Stomach smooth muscle (tissue), 2 donors: Measurements from ENCODE around the gene FOSL2.
A peak's percentile ranks its signal among the peaks of the same experiment; 100 is the strongest.

Experiments used
- H3K27ac ChIP-seq: one replicate; pipeline ENCODE4 v1.7.0; 2013; ENCODE audit warnings: mild to moderate bottlenecking, low read length, inconsistent platforms
- H3K27me3 ChIP-seq, 2 donors: one replicate each; pipeline ENCODE4 v1.7.0; 2013; ENCODE audit warnings: low read length in 2 of 2; ENCODE audit not compliant: insufficient read depth in 2 of 2, control insufficient read depth in 1 of 2
- H3K36me3 ChIP-seq, 2 donors: one replicate each; pipeline ENCODE4 v1.7.0; 2013; ENCODE audit warnings: low read length in 2 of 2; ENCODE audit not compliant: control insufficient read depth in 2 of 2, insufficient read depth in 2 of 2
- H3K4me1 ChIP-seq: one replicate; pipeline ENCODE4 v1.7.0; 2013; ENCODE audit warnings: low read length; ENCODE audit not compliant: control insufficient read depth, insufficient read depth
- H3K4me3 ChIP-seq, 2 donors: one replicate each; pipeline ENCODE4 v1.7.0; 2013; ENCODE audit warnings: low read length in 2 of 2
- H3K9ac ChIP-seq, 2 donors: one replicate each; pipeline ENCODE4 v1.7.0; 2013; ENCODE audit warnings: low read length in 2 of 2, mild to moderate bottlenecking in 1 of 2
- H3K9me3 ChIP-seq, 2 donors: one replicate each; pipeline ENCODE4 v1.7.0; 2013; ENCODE audit warnings: low read length in 2 of 2; ENCODE audit not compliant: control insufficient read depth in 2 of 2
- donor health status: healthy.
- donor health status: Pancreatic carcinoma.

The FOSL2 gene

DNA sequence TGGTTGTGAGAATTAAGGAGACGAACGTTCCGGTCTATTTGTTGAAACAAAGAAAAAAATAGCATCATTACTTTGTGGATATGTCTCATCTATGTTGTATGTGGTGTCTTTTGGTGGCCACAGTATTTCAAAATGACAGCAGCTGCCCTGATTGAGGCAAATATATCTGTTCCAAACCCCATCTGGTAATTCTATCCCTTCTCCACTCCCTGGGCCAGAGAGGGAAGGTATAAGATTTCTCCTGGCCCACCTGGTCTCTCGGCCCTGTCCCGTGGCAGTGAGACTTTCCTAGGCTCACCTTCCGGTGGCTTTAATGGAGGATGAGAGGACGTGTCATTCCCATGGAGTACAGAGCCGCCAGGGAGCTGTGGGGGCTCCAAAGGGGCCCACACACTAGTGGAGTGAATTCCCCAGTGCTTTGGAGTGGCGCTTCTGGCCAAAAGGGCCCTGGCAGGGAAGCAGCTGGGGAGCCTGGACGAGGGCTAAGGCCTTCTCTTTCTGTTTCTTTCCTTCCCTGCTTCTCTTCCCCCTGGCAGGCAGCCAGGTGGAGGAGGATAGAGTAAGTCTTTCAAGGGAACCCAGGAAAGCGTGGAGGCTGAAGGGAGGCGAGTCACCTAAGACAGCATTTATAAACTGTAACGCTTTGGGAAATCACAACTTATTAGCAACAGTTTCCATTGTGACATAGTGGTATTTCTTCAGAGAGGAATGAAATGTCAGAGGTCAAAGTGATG, 5.6 kb downstream of the FOSL2 start:
- Histone ChIP-seq H3K36me3 (peaks cover 6 to 19% of the 10 kb centered on the region in 2 donors), H3K27me3 (no peaks in the 10 kb centered on the region), H3K27ac (peak overlapping the region; percentile 100), H3K9me3 (no peaks in the 10 kb centered on the region), H3K9ac (peak overlapping the region; percentile 78 to 98), H3K4me3 (peak overlapping the region; percentile 39 to 95), H3K4me1 (peaks cover 69% of the 10 kb centered on the region)

DNA sequence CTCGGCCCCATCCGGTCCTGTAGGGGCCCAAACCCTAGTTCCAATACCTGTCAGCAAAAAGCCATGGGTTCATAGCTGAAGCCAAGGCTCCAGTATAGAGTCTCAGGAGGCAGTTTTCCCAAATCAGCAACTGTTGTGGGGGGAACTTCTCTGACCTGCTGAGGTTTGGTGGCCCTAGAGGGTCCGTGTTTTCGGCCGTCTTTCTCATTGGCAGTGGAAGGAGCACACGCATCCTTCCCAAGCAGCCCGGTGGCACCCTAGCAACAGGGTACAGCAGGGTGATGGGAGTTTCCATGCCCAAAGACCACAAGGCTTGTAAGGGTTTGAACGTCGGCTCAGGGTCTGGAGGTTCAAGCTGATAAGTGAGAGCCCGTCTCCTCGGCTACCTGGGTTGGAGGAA, 6.6 kb downstream of the FOSL2 start:
- H3K9ac ChIP-seq, result peak overlapping the region in 1 of 2 donors; percentile 98
- H3K27me3 ChIP-seq, result no peaks in the 10 kb centered on the region
- H3K9me3 ChIP-seq, result no peaks in the 10 kb centered on the region
- H3K4me3 ChIP-seq, result peak overlapping the region; percentile 39 to 47
- peaks cover 76% of the 10 kb centered on the region for H3K4me1 ChIP-seq
- peak overlapping the region; percentile 100 for H3K27ac ChIP-seq
- peaks cover 14 to 29% of the 10 kb centered on the region in 2 donors for H3K36me3 ChIP-seq

DNA sequence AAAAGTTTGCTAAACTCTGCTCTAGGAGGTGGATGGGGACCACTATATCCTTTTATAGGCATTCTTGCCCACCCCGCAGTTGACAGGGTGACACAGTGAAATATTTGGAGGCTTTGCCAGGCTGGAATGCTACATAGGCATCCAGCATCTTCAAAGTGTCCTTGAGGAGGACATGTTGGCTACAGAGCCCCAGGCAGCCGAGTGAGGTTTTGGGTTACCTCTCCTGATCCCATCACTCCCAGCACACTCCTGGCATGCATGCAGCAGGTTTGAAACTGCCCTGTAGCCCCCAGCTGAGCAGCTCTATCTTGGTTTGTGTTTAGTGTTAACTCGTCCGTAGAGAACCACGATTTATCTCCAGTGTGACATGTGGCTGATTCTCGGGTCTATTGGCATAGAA, 7.3 kb downstream of the FOSL2 start:
- peaks cover 76% of the 10 kb centered on the region for H3K4me1 ChIP-seq
- H3K36me3 ChIP-seq, result peaks cover 20 to 35% of the 10 kb centered on the region in 2 donors
- H3K9me3 ChIP-seq, result no peaks in the 10 kb centered on the region
- H3K27ac ChIP-seq, result peak overlapping the region; percentile 100
- peak overlapping the region; percentile 29 to 58 for H3K9ac ChIP-seq
- no peaks in the 10 kb centered on the region for H3K27me3 ChIP-seq
- H3K4me3 ChIP-seq, result peak overlapping the region; percentile 34 to 47

DNA sequence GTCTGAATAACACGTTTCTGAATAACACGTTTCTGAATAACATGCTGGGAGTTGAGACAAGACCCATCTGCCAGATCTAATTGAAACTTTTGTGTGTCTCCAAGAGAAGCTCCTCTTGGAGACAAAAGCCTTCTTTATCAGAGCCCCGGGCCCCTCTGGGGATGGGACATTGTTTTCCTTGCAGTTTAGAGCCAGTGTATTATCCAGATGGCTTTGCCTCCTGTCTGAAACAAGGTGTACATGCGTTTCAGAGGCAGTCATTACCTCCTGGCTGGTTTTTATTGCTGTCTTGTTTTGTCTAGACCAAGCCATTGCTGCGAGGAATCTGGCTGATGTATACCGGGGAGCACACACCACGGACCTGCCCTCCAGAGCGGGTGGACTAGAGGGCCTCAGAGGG, 7.8 kb downstream of the FOSL2 start:
- Histone ChIP-seq H3K4me1 (peaks cover 72% of the 10 kb centered on the region), H3K4me3 (peak overlapping the region; percentile 34 to 47), H3K9ac (peak overlapping the region; percentile 29 to 58), H3K36me3 (peaks cover 25 to 35% of the 10 kb centered on the region in 2 donors), H3K9me3 (no peaks in the 10 kb centered on the region), H3K27ac (peak overlapping the region; percentile 100), H3K27me3 (no peaks in the 10 kb centered on the region)

DNA sequence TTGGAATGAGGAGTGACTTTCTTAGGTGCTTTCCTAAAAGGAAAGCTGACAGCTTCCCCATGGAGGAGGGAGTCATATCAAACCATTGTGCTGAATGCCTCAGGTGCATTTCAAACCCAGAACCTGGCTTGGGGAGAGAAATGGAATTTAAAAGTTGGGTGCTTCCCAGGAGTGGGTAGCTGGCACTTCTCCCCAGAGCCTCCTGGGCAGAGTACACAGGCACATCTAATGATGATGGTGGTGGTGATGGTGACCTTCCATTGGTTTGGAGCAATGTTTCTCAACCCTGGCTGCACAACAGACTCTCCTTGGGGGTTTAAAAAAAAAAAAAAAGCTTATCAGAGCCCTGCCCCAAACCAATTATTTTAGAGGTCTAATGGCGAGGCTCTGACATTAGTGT, 8.3 kb downstream of the FOSL2 start:
- no peak overlapping the region for H3K9ac ChIP-seq
- H3K4me1 ChIP-seq, result peaks cover 68% of the 10 kb centered on the region
- peaks cover 29 to 37% of the 10 kb centered on the region in 2 donors for H3K36me3 ChIP-seq
- no peaks in the 10 kb centered on the region for H3K9me3 ChIP-seq
- H3K27me3 ChIP-seq, result no peaks in the 10 kb centered on the region
- H3K4me3 ChIP-seq, result peak overlapping the region in 1 of 2 donors; percentile 47
- H3K27ac ChIP-seq, result no peak overlapping the region

DNA sequence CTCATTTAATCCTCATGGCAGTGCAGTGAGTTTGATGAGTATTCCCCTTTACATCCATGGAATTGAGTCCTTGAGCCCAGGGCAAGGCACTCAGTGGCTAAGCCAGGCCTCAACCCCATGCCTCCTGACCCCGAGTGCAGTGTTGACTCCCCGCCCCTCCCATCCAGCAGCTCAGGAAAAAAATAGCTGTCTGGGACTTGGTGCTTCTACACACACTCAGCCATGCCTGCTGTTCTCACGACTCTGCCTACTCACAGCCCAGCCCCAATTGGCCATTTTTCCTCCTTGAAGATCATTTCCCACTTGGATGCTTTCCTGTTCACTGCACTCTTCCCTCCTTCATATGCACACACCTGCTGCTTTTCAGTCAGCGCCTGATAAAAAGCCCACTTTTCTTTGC, 8.8 kb downstream of the FOSL2 start:
- H3K27me3 ChIP-seq, result no peaks in the 10 kb centered on the region
- peak overlapping the region in 1 of 2 donors; percentile 15 for H3K4me3 ChIP-seq
- H3K27ac ChIP-seq, result peak overlapping the region; percentile 31
- no peaks in the 10 kb centered on the region for H3K9me3 ChIP-seq
- no peak overlapping the region for H3K9ac ChIP-seq
- H3K4me1 ChIP-seq, result peaks cover 65% of the 10 kb centered on the region
- H3K36me3 ChIP-seq, result peaks cover 34 to 42% of the 10 kb centered on the region in 2 donors

DNA sequence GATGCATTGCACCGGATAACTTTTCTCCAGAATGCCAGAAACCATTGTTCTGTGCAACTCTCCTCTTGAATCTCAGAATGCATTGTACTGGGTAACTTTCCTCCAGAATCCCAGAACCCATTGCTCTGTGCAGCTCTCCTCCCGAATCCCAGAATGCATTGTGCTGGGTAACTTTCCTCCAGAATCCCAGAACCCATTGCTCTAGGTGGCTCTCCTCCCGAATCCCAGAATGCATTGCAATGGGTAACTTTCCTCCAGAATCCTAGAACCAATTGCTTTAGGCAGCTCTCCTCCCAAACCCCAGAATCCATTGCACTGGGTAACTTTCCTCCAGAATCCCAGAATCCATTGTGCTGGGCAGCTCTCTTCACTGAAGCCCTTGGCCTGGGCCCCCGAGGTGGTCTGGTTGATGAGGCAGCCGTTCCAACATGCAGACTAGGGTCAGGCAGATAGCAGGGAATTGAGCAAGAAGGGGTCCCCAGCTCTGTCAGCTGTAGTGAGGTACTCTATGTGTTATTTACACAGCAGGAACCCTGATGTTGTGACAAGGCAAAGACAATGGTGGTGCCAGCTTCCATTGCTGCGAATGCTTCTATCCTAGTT, 9.4 kb downstream of the FOSL2 start:
- Histone ChIP-seq H3K36me3 (peaks cover 40 to 48% of the 10 kb centered on the region in 2 donors), H3K4me3 (no peak overlapping the region), H3K4me1 (peaks cover 68% of the 10 kb centered on the region), H3K27ac (peak overlapping the region; percentile 31), H3K9ac (no peak overlapping the region), H3K9me3 (no peaks in the 10 kb centered on the region), H3K27me3 (no peaks in the 10 kb centered on the region)

DNA sequence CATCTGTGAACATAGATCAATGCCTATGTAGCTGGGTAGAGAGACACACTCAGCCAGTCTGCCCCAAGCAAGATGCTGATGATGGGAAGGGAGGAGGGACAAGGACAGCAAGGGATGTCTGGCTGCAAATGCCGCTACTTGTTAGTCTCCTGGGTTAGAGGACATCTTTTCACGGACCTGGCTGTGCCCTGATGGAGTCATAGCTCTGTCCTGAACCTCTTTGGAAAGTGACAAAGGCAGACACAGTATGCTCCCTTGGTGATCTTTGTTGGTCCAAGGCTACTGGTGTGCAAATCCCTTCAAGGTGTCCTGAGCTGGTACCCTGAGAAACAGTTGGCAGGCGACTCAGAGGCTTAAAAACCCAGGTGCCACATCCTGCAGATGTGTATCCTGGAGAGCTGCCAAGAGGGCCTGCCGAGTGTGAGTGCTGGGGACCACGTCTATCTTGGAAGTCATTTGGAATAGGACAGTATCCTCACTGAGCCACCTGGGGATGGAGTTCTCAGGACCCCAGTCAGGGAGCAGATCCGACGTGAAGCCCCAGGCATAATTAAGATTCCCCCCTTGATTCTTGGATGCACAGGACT, 10.8 kb downstream of the FOSL2 start:
- peaks cover 54 to 62% of the 10 kb centered on the region in 2 donors for H3K36me3 ChIP-seq
- H3K9ac ChIP-seq, result no peak overlapping the region
- no peak overlapping the region for H3K27ac ChIP-seq

DNA sequence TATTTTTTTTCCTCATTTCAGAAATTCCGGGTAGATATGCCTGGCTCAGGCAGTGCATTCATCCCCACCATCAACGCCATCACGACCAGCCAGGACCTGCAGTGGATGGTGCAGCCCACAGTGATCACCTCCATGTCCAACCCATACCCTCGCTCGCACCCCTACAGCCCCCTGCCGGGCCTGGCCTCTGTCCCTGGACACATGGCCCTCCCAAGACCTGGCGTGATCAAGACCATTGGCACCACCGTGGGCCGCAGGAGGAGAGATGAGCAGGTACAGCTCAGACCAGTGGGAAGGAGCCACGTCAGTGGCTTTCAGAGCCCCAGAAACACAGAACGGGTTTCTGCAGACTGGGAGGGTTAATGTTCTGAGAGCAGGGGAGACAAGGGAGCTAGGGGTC, 11.4 kb downstream of the FOSL2 start:
- peaks cover 57% of the 10 kb centered on the region for H3K4me1 ChIP-seq
- no peaks in the 10 kb centered on the region for H3K27me3 ChIP-seq
- no peak overlapping the region for H3K4me3 ChIP-seq
- no peak overlapping the region for H3K9ac ChIP-seq
- H3K27ac ChIP-seq, result no peak overlapping the region
- H3K9me3 ChIP-seq, result no peaks in the 10 kb centered on the region
- H3K36me3 ChIP-seq, result peaks cover 59 to 65% of the 10 kb centered on the region in 2 donors

More for the DNA sequence above, 10.8 kb downstream of the FOSL2 start:
- H3K4me3 ChIP-seq, result peak overlapping the region in 1 of 2 donors; percentile 29
- H3K4me1 ChIP-seq, result peaks cover 64% of the 10 kb centered on the region
- H3K9me3 ChIP-seq, result no peaks in the 10 kb centered on the region
- no peaks in the 10 kb centered on the region for H3K27me3 ChIP-seq

DNA sequence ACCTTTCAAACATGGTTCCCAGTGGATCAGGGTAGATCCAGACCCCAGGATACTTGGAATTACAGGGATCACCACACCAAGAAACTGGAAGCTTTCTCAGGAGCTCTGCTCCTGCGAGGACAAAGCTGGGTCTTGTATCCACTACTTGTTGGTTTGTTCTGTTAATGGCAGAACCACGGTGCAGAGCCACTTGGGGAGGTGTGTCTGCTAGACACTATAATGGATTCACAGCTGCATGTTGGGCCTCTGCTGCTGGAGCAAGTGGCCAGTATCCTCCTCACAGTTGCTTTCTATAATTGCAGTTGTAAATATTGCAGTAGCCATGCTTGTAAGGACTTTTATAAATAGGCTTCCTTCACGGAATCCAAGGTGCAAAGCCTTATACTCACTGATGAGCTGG, 12.9 kb downstream of the FOSL2 start:
- no peak overlapping the region for H3K27ac ChIP-seq
- H3K36me3 ChIP-seq, result peaks cover 69 to 79% of the 10 kb centered on the region in 2 donors
- H3K4me3 ChIP-seq, result no peak overlapping the region
- H3K4me1 ChIP-seq, result peaks cover 44% of the 10 kb centered on the region
- H3K9ac ChIP-seq, result no peak overlapping the region
- no peaks in the 10 kb centered on the region for H3K27me3 ChIP-seq
- no peaks in the 10 kb centered on the region for H3K9me3 ChIP-seq
